Thyroid gland (tissue), 4 donors: ENCODE results near the gene ADAM12.

Experiments used
- POLR2A ChIP-seq, 2 donors: fragments of 450-650 bp; IDR thresholded peaks; one replicate each; pipeline ENCODE4 v1.6.1; 2017; ENCODE audit warnings: antibody characterized with exemption in 2 of 2, mild to moderate bottlenecking in 2 of 2, moderate library complexity in 1 of 2
- TF ChIP-seq, protein P1 (sequence below), 6 experiments: fragments of 200-600 bp in 3 of 6; fragments of 450-650 bp in 3 of 6; sonication (generic) in 3 of 6; IDR thresholded peaks; one replicate each; pipeline ENCODE4 v1.5.1; 2016 to 2019; ENCODE audit warnings: antibody characterized with exemption in 6 of 6, mild to moderate bottlenecking in 2 of 6, inconsistent platforms in 1 of 6, moderate library complexity in 1 of 6

DNA sequence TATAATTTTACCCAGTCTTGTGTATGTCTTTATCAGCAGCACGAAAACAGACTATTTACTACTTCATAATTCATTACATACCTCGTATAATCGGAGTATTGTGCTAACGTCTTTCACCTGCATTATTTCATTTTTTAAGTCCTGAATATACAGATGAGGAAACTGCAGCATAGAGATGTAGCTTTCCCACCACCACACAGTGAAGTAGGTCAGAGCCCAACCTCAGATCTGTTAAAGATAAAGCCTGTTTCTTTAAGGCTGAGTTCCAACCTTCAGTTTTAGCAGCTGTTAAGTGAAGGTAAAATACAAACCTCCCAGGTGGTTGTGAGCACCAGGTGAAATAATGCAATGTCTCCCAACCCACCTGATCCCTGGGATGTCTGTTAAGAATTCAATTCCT, 2.0 kb upstream of the ADAM12 start:
- TF ChIP-seq, protein P1, sequence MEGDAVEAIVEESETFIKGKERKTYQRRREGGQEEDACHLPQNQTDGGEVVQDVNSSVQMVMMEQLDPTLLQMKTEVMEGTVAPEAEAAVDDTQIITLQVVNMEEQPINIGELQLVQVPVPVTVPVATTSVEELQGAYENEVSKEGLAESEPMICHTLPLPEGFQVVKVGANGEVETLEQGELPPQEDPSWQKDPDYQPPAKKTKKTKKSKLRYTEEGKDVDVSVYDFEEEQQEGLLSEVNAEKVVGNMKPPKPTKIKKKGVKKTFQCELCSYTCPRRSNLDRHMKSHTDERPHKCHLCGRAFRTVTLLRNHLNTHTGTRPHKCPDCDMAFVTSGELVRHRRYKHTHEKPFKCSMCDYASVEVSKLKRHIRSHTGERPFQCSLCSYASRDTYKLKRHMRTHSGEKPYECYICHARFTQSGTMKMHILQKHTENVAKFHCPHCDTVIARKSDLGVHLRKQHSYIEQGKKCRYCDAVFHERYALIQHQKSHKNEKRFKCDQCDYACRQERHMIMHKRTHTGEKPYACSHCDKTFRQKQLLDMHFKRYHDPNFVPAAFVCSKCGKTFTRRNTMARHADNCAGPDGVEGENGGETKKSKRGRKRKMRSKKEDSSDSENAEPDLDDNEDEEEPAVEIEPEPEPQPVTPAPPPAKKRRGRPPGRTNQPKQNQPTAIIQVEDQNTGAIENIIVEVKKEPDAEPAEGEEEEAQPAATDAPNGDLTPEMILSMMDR (IDR thresholded peaks at IDR 0.05): no peak
- no peak for TF ChIP-seq POLR2A (IDR thresholded peaks at IDR 0.05)
